GM18508 (cell line): ENCODE measurements around the gene FGF21.
"Not testable (repeated sequence)": the region's sequence is repeated elsewhere in the genome, so short reads cannot be mapped to it uniquely, and the experiment has no call there.

Experiments
- ATAC-seq: cut with Tn5 transposase; IDR thresholded peaks from one replicate; pipeline ENCODE4 v1.9.1; 2021; ENCODE audit warnings: moderate number of reproducible peaks; ENCODE audit not compliant: insufficient read depth, unreplicated experiment

The FGF21 gene, protein sequence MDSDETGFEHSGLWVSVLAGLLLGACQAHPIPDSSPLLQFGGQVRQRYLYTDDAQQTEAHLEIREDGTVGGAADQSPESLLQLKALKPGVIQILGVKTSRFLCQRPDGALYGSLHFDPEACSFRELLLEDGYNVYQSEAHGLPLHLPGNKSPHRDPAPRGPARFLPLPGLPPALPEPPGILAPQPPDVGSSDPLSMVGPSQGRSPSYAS

DNA sequence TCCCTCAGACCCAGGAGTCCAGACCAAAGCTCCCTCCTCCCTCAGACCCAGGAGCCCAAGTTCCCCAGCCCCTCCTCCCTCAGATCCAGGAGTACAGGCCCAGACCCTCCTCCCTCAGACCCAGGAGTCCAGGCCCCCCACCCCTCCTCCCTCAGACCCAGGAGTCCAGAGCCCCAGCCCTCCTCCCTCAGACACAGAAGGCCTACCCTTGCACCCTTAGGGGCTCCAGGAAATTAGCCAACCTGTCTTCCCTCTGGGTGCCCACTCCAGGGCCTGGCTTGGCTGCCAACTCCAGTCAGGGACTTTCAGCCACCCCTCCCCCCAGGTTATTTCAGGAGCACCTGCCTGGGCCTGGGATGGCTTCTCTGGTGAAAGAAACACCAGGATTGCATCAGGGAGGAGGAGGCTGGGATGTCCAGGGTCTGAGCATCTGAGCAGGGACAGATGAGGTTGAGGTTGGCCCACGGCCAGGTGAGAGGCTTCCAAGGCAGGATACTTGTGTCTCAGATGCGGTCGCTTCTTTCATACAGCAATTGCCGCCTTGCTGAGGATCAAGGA, at the start of gene FGF21:
Gene FGF21 (plus strand): TSS at position 441 of the 558 bp plus-strand sequence. CDS start 713 bp downstream, outside the sequence.
- no peak for ATAC-seq

DNA sequence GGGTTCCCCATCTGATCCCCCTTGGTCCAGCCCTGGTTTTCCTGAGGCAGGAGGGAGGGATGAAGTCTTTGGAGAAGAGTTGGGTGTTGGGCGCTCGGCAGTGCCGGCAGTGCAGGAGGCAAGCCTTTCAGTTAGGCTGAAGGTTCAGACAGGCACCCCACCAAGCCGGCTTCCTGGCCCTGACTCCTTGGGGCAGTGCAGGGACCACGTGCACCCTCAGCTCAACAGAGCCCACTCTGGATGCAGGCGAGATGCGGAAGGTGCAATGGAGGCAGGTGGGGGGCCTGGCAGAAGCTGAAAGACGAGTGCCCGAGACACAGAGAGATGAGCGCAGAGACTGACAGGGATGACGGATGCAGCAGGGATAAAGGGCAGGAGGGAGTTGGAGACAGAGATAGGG, 46.9 kb upstream of the FGF21 start:
- no peak for ATAC-seq

- ATAC-seq = no peak
Measured at GRCh38 chr19:48711106-48711662, 44.1 kb upstream of the FGF21 start.

GRCh38 chr19:48713041-48713863, 42.1 kb upstream of the FGF21 start:
- ATAC-seq = no peak

- peak; percentile 70 for ATAC-seq
Measured at GRCh38 chr19:48713864-48714755, 41.2 kb upstream of the FGF21 start.

DNA sequence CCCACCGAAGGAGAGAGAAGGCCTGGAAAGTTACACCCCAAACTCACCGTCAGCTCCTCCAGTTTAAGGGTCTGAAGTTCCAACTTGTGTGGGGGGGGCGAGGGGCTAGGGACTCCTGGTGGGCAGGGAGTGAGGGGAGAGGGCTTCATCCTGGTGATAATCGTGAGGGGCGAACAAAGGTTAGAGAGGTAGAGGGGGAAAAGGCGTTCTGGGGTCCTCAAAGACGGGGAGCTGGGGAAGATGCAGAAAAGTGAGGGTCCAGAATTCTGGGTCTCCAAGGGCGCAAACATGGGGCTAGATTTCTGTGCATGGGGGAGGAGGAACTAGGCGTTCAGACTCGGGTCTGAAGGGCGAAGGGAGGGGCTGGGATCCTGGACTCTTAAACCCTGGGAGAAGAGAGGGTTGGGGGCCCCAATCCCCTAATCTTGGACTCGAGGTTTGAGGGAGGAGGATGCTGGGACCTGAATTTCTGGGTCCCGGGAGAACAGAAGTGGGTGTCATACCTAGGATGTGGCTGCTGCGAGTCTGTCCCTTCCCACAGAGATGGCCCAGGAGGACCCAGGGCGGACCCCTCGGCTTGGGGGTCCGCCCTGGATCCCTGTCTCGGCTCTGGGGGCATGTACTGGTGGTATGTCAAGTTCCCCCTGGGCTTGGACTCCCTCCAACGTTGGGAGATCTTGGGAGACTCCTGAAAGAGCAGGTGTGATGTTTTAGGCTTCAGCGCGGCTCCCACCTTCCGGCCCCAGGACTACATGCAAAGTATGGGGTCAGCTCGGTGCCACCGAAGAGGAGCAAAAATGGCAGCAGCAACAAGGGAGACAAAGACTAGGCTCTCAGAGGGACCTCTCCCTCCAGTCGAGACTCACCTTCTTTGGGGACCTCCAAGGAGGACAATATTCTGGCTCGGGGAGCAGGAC, 40.3 kb upstream of the FGF21 start:
- ATAC-seq = no peak

- no peak for ATAC-seq
Measured at GRCh38 chr19:48715681-48716171, 39.6 kb upstream of the FGF21 start.

DNA sequence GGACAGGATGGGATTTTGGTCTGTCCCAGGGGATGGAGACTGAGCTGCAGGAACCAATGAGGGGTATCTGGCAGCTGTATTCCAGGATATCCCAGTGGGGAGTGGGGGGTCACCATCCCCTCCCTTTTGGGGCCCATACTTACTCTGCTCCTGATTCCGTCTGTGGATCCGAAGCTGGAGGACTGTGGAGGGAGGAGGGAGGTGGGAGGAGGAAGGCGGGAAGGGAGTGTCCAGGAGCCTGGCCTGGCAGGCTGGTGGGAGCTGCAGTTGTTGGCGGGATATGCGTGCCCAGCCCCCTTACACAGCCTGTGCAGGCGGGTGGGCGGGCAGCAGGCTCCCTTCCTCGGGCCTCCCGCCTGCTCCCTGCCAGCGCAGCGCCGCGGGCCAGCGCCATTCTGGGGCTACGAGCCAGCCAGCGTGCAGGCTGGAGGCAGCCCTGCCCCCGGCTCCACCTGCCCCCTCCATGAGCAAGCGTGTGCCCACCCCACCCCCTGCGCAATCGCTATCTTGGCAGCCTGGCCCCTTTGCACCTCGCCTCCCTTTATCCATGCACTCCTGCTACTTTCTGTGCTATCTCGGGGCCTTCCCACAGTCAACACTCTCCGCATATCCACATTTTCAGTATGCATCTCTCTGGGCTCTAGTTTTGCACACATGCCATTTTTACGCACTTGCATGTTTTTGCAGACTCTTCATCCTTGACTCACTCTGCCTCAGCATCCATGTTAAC, 38.6 kb upstream of the FGF21 start:
- ATAC-seq = no peak

DNA sequence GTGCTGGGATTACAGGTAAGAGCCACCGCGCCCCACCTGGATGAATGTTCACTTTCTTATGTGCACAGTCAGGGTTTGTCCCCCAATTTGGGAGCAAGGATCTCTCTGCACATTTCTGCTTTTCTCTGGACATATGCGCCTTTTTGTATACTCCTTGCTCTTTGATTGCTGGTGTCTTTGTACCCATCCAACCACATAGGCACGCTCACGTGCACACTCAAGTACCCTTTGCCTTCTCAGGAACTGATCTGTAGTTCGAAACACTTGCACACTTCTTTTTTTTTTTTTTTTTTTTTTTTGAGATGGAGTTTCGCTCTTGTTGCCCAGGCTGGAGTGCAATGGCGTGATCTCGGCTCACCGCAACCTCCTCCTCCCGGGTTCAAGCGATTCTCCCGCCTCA, 37.2 kb upstream of the FGF21 start:
- ATAC-seq = not testable (repeated sequence)

DNA sequence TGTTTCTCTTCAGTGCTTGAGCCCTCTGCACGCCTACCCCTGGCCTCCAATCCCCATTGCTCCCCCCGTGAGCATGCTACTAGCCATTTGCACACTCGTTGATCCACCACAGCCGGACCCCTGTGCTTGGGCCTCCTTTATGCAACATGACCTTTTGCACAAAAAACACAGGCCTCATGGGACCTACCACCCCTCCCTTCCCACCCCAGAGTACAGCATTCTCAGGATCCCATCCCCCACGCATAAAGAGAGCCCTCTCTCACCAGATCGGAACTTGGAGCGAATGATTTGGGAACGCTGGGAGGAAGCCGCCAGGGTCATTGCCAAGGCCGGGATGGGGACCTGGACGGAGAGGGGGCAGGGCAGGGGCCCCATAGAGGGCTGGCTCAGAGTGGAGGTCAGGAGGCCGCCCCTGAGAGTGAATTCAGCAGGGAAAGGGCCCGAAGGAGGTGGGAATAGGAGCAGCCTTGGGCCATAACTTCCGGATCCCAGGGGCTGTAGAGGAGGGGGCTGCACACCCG, 36.6 kb upstream of the FGF21 start:
- ATAC-seq = no peak

DNA sequence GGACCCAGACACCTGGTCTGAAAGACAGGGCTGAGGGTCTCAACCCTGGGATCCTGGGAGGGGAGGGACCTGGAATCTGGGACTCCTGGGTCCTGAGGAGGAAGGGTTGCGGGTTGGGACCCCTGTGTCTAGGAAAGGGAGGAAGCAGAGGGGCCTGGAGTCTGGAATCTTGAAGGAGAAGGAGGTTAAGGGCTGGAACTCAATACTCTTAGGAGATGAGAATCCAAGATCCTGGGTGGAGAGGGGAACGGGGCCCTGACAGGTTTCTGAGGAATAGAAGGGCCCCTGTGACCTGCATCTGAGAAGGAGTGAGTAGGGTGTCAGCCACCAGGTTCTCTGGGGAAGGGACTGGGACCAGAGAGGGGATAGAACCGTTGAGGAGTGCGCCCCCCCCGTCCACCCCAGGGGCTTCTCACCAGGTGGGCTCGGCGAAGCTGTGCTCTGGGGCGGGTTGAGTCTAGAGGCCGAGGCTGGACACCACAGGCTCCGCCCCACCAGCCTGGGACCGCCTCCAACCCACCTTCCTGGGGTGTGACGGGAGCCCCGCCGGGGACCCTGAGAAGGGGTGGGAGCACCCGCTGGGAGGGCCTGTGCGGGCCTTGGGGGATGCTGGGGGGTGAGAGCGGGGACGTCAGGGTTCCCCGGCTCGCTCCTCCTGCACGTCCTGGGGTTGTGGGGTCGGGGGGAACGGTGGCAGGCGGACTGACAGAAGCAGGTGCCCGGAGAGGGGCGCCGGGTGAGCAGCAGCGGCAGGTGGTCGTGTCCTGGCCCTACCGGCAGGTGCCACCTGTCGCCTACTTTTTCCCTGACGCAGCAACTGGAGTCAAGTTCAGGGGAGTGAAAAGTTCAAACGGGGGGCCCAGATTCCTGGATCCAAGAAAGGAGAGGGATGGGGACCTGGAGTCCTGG, 35.8 kb upstream of the FGF21 start, which contains the start of gene MAMSTR:
Gene MAMSTR (minus strand): TSS at position 463 of the 909 bp plus-strand sequence. CDS start 694 bp downstream, outside the sequence.
- no peak for ATAC-seq

- no peak for ATAC-seq
Measured at GRCh38 chr19:48720251-48720612, 35.1 kb upstream of the FGF21 start.

- peak; percentile 44 for ATAC-seq
Measured at GRCh38 chr19:48720613-48721296, 34.6 kb upstream of the FGF21 start.

DNA sequence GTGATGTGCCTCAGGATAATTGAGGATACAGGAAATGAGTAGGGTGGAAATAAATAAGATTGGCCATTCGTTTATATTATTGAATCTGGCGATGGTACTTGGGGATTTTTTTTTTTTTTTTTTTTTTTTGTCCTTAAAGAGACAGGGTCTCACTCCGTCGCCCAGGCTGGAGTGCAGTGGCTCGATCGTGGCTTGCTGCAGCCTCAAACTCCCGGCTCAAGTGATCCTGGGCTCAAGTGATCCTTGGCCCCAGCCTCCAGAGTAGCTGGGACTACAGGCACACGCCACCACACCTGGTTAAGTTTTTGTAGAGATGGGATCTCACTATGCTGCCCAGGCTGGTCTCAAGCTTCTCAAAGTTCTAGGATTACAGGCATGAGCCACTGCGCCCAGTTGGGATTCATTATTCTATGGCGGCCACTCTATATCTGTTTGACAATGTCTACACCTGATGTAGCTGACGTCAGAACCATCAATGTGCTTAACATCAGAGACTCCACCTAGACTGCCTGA, 33.1 kb upstream of the FGF21 start:
- ATAC-seq = no peak

DNA sequence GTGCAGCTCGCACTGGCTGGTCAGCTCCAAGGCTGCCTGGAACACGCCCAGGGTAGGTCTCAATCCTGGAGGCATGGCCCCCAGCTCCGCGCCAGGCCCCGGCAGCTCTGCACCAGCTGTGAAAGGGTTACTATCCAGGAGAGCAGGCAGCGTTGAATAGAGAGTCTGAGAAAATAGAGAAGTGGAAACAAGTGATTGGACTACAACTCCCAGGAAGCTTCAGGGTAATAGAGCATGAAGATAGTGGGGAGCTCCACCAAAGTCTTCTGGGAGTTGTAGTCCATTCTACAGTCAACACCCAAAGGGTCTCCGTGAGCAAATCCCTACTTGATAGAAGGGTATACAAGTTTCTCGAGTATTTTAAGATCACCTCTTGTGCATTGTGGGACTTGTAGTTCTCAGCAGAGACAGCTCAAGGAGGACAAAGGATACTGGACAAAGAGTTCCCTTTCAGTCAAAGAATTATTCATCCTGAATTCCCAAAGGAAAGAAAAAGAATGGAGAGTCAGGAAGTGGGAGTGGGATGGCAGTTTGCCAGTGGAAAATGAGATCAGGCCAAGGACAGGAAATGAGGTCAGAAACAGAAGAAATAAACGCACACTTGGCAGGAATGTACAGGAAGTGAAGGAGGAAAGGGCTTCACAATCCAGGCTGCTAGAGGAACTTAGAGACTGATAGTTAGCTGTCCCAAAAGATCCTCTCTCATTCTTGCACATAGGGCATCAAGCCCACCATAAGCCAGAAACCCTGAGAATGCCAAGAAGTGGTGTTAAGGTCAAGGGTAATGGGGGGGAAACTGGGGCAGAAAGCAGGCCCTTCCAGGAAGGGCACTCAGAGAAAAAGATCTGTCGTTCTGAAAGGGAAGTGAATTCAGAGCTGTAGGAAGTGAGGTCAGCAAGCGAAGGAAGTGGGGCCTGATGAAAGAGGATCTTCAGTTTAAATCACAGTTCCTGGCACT, 30.2 kb upstream of the FGF21 start:
- no peak for ATAC-seq
